ENCODE results near the gene FAM240A. TPM values are rescaled to one million over a fixed set of nuclear protein-coding genes. Genes with fewer than 3 reads are reported as not detected.

Gene FAM240A
- total and polyA plus RNA-seq, 2 donors (not counting 1 experiment from before 2014, with no cell fraction given) = not detected

- H2AFZ ChIP-seq (ENCODE audit: insufficient read depth, low read depth, low read length, poor library complexity, severe bottlenecking) = no peak overlapping the region
- no peaks in the 10 kb centered on the region for H3K9me3 Mint-ChIP-seq (ENCODE audit: insufficient read depth)
Measured at GRCh38 chr3:46580675-46581074, 31.6 kb upstream of the FAM240A start.

More at GRCh38 chr3:46580675-46581074, 31.6 kb upstream of the FAM240A start:
- H4K20me1 ChIP-seq (ENCODE audit: control insufficient read depth, insufficient read depth, low read length, poor library complexity, severe bottlenecking) = no peaks in the 10 kb centered on the region
- ChIA-PET CTCF (no interaction called here), POLR2A (no interaction called here)
- TF ChIP-seq EZH2 (IDR thresholded peaks at IDR 0.05; ENCODE audit: borderline replicate concordance, insufficient read depth, low read depth, low read length, poor library complexity, severe bottlenecking) (no peak), CTCF (IDR thresholded peaks at IDR 0.05) (no peak)
- H3K27ac Mint-ChIP-seq = no peak overlapping the region
- no peak overlapping the region for H3K27ac ChIP-seq (ENCODE audit: low read length in 2 of 2)
- no peaks in the 10 kb centered on the region for H3K36me3 ChIP-seq (replicated peaks in 1 of 2; ENCODE audit: control extremely low read depth in 1 of 2, control insufficient read depth in 1 of 2, extremely low read depth in 1 of 2, insufficient read depth in 2 of 2, low read length in 1 of 2)
- DNase-seq (no peak), ATAC-seq (ENCODE audit: low read depth) (no peak)
- H3K27me3 ChIP-seq (replicated peaks in 1 of 4; ENCODE audit: control extremely low read depth in 1 of 4, control insufficient read depth in 3 of 4, insufficient read depth in 4 of 4, low read length in 3 of 4) = peaks cover 0 to 17% (median 5%) of the 10 kb centered on the region in 4 experiments
- H3K4me1 ChIP-seq (ENCODE audit: control insufficient read depth in 2 of 2, insufficient read depth in 2 of 2, low read length in 2 of 2) = peaks cover 0 to 4% of the 10 kb centered on the region in 2 donors
- H3K9me3 ChIP-seq (ENCODE audit: control extremely low read depth in 1 of 3, control insufficient read depth in 2 of 3, insufficient read depth in 1 of 3, low read length in 2 of 3) = no peaks in the 10 kb centered on the region
- H3K27me3 Mint-ChIP-seq = peaks cover 15% of the 10 kb centered on the region
- intact Hi-C loops (cut with micrococcal nuclease) = no loop called here
- no peak overlapping the region for H3K4me2 ChIP-seq (replicated peaks; ENCODE audit: low read depth, low read length, poor library complexity, severe bottlenecking)
- H3K4me3 Mint-ChIP-seq = no peak overlapping the region
- H3K79me2 ChIP-seq (ENCODE audit: control insufficient read depth, insufficient read depth, low read length) = no peaks in the 10 kb centered on the region
- H3K4me3 ChIP-seq (ENCODE audit: control extremely low read depth in 1 of 5, extremely low read depth in 1 of 5, insufficient read depth in 1 of 5, low read depth in 2 of 5, low read length in 4 of 5) = no peak overlapping the region
- 86% methylated on average over 1 of the region's 1 CpG for WGBS (ENCODE audit: insufficient coverage)
- no peak overlapping the region for H3K9ac ChIP-seq (ENCODE audit: low read length)
- no peaks in the 10 kb centered on the region for H3K4me1 Mint-ChIP-seq

Data from B cell (primary cell).